ENCODE results near the gene PASK. TPM values are rescaled to one million over a fixed set of nuclear protein-coding genes. Genes with fewer than 3 reads are reported as not detected.

Gene PASK
- total RNA-seq, 1 donor from 2014 or later: 60.4 TPM

DNA sequence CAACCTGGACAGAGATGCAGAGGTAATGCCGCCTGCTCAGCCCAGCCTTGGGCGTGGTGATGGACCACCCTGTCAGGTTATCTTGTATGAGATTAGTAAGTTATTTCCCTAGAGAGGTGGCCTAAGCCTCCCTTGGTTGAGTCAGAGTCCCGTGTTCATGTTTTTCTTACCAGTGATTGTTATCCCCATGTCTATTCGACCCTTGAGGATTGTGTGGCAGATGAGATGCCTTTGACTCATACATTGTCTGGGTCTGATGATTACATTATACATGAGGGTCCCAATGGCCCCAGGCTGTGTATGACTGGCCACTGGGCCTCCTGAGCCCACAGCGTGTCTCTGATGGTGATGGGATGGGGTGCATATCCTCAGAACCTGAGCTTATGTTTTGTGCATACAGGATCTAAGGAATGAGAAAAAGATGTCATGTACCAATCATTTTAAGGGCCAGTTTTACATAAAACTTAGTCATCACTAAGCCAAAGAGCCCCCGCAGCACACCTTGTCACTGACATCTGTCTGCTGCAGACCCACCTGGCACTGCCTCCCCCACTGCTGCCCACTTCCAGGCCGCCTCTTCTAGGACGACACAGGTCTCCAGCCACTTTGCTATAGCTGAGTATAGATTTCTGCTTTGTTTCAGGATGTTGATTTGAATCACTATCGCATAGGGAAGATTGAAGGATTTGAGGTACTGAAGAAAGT is 8.7 kb upstream of the PASK start:
- no peak for DNase-seq (ENCODE audit: low spot score, unreplicated experiment)
- no peak overlapping the region for H3K4me3 Mint-ChIP-seq (ENCODE audit: low read depth)
- H3K4me1 Mint-ChIP-seq (ENCODE audit: low read depth): peaks cover 6% of the 10 kb centered on the region
- no peak overlapping the region for H3K27ac Mint-ChIP-seq
- no peak for TF ChIP-seq CTCF (IDR thresholded peaks at IDR 0.05; ENCODE audit: unreplicated experiment)
- H3K36me3 Mint-ChIP-seq (ENCODE audit: insufficient read depth): peaks cover 6% of the 10 kb centered on the region
- no peaks in the 10 kb centered on the region for H3K9me3 Mint-ChIP-seq (ENCODE audit: low read depth)
- no peaks in the 10 kb centered on the region for H3K27me3 Mint-ChIP-seq

- no peak for TF ChIP-seq CTCF (IDR thresholded peaks at IDR 0.05; ENCODE audit: unreplicated experiment)
- peaks cover 2% of the 10 kb centered on the region for H3K4me1 Mint-ChIP-seq (ENCODE audit: low read depth)
- H3K9me3 Mint-ChIP-seq (ENCODE audit: low read depth): no peaks in the 10 kb centered on the region
- H3K4me3 Mint-ChIP-seq (ENCODE audit: low read depth): no peak overlapping the region
- H3K27ac Mint-ChIP-seq: no peak overlapping the region
- H3K27me3 Mint-ChIP-seq: no peaks in the 10 kb centered on the region
- peaks cover 3% of the 10 kb centered on the region for H3K36me3 Mint-ChIP-seq (ENCODE audit: insufficient read depth)
- no peak for DNase-seq (ENCODE audit: low spot score, unreplicated experiment)
Observed at GRCh38 chr2:241156971-241157441, 7.7 kb upstream of the PASK start.

DNA sequence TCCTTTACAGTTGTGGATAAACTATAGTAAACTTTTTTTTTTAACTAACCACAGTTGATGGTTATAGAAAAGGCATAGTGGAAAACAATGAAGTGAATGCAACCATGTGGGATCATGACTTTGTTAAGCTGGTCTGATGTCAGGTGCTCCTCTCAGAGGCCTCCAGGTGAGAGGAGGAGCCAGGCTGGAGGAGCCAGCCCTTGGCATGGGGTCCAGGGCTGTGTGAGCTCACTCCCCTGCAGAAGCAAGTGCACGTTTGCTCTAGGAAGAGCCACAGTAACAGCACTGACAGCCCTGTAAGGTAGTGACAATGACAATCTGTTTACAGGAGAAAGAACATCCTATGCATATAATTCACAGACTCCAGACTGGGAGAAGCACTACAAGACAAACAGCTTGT is 6.7 kb upstream of the PASK start:
- no peaks in the 10 kb centered on the region for H3K27me3 Mint-ChIP-seq
- H3K4me3 Mint-ChIP-seq (ENCODE audit: low read depth): no peak overlapping the region
- no peaks in the 10 kb centered on the region for H3K9me3 Mint-ChIP-seq (ENCODE audit: low read depth)
- peaks cover 3% of the 10 kb centered on the region for H3K36me3 Mint-ChIP-seq (ENCODE audit: insufficient read depth)
- DNase-seq (ENCODE audit: low spot score, unreplicated experiment): no peak
- peaks cover 6% of the 10 kb centered on the region for H3K4me1 Mint-ChIP-seq (ENCODE audit: low read depth)
- no peak for TF ChIP-seq CTCF (IDR thresholded peaks at IDR 0.05; ENCODE audit: unreplicated experiment)
- H3K27ac Mint-ChIP-seq: no peak overlapping the region

DNA sequence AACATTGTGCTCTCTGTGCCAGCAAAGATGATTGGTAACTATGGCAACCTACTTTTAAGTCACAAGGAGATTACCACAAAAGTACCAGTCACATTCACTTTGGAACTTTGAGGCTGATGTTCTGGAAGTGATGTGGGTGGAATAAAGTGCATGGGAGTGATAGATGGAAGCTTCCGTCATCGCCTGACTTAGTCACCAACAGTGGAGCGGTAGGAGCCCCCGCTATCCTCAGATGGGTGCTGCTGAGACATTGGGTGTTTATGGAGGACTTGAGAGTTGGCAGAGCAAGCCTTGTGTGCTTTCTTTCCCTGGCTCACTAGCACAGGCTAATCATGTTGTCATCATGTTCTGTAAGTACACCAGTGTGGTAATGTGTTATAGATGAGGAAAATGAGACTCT is 5.6 kb upstream of the PASK start:
- Mint-ChIP-seq H3K36me3 (ENCODE audit: insufficient read depth) (peaks cover 3% of the 10 kb centered on the region), H3K27ac (no peak overlapping the region), H3K27me3 (no peaks in the 10 kb centered on the region), H3K9me3 (ENCODE audit: low read depth) (no peaks in the 10 kb centered on the region), H3K4me1 (ENCODE audit: low read depth) (peaks cover 13% of the 10 kb centered on the region), H3K4me3 (ENCODE audit: low read depth) (no peak overlapping the region)
- TF ChIP-seq CTCF (IDR thresholded peaks at IDR 0.05; ENCODE audit: unreplicated experiment): no peak
- DNase-seq (ENCODE audit: low spot score, unreplicated experiment): no peak

DNA sequence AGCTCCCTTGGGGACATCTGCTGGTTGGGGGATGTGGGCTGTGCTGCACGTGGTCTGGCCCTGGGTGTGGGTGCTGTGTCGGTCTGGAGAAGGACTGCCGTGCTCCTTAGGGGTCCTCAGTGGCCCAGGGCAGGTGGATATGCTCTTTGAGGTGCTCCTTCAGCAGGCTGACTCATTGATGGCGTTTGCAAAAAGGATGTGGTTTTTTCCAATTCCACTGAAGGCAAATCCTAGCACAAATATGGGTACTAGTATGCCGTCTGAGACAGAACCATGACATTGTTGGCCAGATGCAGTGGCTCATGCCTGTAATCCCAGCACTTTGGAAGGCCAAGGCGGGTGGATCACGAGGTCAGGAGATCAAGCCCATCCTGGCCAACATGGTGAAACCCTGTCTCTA is 4.3 kb upstream of the PASK start:
- peaks cover 13% of the 10 kb centered on the region for H3K4me1 Mint-ChIP-seq (ENCODE audit: low read depth)

More for the DNA sequence above, 4.3 kb upstream of the PASK start:
- no peak overlapping the region for H3K4me3 Mint-ChIP-seq (ENCODE audit: low read depth)
- H3K36me3 Mint-ChIP-seq (ENCODE audit: insufficient read depth): peaks cover 3% of the 10 kb centered on the region
- no peak for DNase-seq (ENCODE audit: low spot score, unreplicated experiment)
- H3K27me3 Mint-ChIP-seq: no peaks in the 10 kb centered on the region
- no peaks in the 10 kb centered on the region for H3K9me3 Mint-ChIP-seq (ENCODE audit: low read depth)
- no peak overlapping the region for H3K27ac Mint-ChIP-seq
- no peak for TF ChIP-seq CTCF (IDR thresholded peaks at IDR 0.05; ENCODE audit: unreplicated experiment)
